Right lobe of liver (tissue), 4 donors: Measurements from ENCODE around the gene C4orf50.

Source experiments
- CTCF ChIP-seq, 4 donors: fragments of 200-600 bp in 3 of 4; fragments of 450-650 bp in 1 of 4; IDR thresholded peaks; one replicate each; pipeline versions ENCODE4 v1.5.1 to v1.8.0; 2016 to 2022; ENCODE audit warnings: antibody characterized with exemption in 4 of 4, mild to moderate bottlenecking in 2 of 4
- POLR2A ChIP-seq: fragments of 450-650 bp; IDR thresholded peaks from one replicate; pipeline ENCODE4 v1.6.1; 2017; ENCODE audit warnings: antibody characterized with exemption, mild to moderate bottlenecking
- donor health status: DM: no; HTN: no; CAD: no.
- donor health status: DM: no; HTN: no; CAD: no.
- donor health status: DM: no; HTN: yes; CAD: no.

GRCh38 chr4:6008766-6009385, 9.4 kb downstream of the C4orf50 start:
- TF ChIP-seq POLR2A: no peak
- TF ChIP-seq CTCF (IDR thresholded peaks at IDR 0.05): no peak
